Measurements from ENCODE around the gene GDI1. TPM values are rescaled to one million over a fixed set of nuclear protein-coding genes. Genes with fewer than 3 reads are reported as not detected.

The GDI1 gene
- total and polyA plus RNA-seq, 2 of the 8 experiments (the other 6 are each of a cell fraction or from before 2014, with no cell fraction given), result 83.1 to 136 TPM

DNA sequence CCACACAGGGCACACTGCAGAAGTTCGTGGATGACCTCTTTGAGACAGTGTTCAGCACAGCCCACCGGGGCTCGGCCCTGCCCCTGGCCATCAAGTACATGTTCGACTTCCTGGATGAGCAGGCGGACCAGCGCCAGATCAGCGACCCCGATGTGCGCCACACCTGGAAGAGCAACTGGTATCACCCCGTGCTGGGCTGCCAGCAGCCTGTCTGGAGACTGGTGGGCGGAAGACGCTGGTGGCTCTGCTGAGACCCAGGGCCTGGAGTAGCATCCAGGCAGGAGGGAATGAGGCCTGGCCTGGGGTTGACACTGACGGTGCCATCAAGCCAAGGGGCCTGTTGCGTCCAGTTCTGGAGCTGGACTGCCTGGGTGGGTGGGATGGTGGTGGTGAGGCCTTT lies 33.5 kb downstream of the GDI1 start (continued):
- TF ChIP-seq RNF2 (IDR thresholded peaks at IDR 0.05; ENCODE audit: borderline replicate concordance, low read depth, low read length, missing control alignments, poor library complexity, severe bottlenecking) (no peak), FOSL1 (IDR thresholded peaks at IDR 0.05; ENCODE audit: insufficient read depth, low read depth, low read length) (no peak)

Data from H1 (cell line).